HG03196 (cell line): ENCODE results near the gene HIVEP3.

Experiments used
- ATAC-seq: cut with Tn5 transposase; IDR thresholded peaks from one replicate; pipeline ENCODE4 v1.9.1; 2021; ENCODE audit not compliant: unreplicated experiment

The HIVEP3 gene

GRCh38 chr1:41894808-41895483, 23.8 kb downstream of the HIVEP3 start:
- no peak for ATAC-seq

DNA sequence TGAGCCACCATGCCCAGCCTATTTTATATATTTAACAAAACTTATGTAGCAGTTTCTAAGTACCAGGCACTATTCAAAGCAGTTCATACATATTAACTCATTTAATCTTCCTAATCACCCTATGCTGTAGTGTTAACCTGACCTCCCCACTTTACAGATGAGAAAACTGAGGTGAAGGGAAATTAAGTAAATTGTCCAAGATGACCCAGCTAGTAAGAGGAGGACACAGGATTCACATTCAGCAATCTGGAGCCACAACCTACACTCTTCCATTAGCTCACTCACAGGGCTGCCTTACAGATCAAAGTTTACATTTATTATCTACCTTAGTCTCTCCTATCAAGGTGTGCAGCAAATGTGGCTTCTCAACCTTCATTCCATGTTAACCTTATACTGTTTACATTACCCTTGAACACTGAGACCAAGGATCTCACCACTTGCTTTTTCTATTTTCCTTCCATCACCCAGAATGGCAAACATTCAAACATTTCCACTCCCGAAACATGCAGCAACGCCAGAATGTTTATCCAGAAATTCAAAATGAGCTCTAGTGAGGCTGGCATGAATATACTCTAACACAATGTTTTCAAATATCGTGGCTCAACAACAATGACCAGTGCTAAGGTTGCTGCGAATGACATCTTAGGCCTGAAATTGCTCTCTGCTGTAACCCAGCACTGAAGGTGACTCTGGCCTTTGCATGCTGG, 24.5 kb downstream of the HIVEP3 start:
- ATAC-seq: no peak

- ATAC-seq: no peak
Observed at GRCh38 chr1:41892301-41892781, 26.4 kb downstream of the HIVEP3 start.

DNA sequence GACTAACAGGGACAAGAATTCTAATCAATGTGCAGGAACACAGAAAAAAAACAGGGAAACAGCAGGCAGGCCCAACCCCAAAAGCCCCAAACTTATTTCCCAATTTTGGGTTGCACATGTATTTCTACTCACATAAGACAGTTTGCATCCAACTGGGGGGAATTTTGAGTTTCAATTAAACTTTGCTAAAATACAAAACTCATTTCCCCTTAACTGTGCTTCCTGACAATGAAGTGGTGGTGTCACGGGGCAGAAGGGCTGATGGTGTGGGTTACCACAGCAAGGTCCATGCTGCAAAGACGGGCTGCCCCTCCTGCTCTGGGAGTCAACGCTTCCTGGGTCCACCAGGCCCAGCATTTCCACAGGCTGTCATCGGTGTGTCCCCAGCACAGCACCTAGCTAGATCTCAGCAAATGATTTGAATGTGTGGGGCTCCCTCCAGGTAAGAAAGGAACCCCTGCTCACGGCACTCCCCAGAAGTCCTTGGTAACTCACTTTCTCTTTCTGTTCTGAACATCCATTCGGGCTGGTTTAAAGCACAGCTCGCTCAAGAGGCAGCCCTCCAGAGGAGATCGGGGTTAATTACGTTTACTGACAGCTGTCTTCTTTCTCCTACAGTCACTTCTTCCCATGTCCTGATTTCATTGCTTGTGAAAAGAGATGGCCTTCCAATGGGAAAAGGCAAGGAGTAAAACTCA, 27.4 kb downstream of the HIVEP3 start:
- peak; percentile 83 for ATAC-seq

DNA sequence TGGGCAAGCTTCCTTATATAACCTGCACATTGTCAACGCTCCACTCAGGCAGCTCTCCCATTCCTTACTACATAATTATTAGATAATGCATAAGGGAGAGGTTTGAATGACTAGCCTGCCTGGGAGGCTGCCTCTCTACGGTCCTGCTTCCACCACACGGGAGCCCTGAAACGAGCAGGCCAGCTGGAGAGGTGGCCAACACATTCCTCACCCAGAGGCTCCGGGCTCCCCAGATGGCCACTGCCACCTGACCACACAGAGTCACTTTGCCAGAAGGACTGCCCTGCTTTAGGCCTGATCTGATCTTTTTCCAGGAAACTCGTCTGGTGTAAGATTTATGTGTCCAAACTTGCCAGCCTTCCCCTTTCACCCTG, 27.9 kb downstream of the HIVEP3 start:
- no peak for ATAC-seq

- no peak for ATAC-seq
Observed at GRCh38 chr1:41889506-41890414, 29.0 kb downstream of the HIVEP3 start.

DNA sequence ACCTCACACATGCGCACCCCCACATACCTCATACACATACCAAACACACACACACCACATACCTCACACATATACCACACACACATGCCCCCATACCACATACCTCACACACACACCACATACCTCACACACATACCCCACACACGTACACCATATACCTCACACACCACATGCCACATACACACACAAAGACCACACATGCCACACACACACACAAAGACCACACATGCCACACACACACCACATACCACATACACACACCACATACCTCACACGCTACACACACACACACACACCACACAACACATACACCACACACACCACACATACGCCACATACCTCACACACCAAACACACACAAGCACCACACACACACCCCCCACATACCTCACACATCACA, 30.0 kb downstream of the HIVEP3 start:
- no peak for ATAC-seq

- no peak for ATAC-seq
Observed at GRCh38 chr1:41887365-41887764, 31.4 kb downstream of the HIVEP3 start.

- no peak for ATAC-seq
Observed at GRCh38 chr1:41884256-41885230, 34.2 kb downstream of the HIVEP3 start.

DNA sequence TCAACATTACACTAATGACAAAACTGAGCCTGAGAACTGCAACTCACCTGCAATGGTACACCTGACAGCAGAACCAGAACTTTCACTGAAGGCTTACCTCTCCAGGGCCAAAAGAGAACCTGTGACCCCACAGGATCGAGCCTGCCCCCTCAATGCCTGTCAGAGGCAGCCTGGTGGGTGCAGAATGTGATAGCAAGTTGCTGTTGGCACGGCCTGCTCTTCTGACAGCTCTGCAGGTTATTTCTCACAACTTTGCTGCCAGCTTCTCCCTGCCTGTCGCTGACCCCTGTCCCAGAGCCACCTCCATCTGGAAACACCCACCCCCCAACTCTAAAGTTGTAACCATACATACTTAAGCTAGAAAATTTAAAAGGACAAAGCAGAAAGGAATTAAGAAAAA, 35.2 kb downstream of the HIVEP3 start:
- no peak for ATAC-seq

DNA sequence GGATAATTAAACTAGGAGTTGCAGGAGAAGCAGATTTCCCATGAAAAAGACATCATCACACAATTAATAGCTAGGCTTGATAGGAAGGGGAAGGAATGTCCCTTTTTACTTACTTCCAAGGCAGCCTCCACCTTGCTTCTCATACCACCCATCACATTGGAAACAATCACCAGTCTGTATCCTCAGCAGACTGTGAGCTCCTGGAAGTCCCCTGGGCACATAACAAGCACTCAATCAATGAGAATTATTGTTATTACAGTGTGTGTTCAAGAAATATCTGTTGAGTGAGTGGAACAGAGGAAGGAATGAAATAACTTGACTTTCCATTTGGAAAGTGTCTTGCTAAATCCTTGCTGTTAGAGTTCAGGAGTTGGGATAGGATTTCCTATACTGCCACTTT, 36.2 kb downstream of the HIVEP3 start:
- no peak for ATAC-seq

DNA sequence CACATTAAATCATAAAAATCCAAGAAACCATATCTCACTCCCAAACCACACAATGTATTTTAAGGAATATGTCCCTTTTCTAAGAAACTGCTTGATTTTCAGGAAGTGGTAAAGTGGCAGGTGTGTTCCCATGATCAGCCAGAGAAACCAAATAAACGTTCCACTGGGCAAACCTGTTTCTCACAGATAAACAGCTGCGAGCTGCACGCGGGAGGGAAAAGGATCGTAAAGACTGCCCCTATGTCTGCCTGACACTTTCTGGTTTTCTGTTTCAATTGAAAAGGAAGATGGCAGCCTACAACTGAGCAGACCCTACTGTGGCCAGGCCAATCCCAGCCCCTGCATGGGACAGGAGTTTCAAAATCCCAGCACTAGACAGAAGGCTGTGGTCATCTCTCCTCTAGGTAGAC, 36.6 kb downstream of the HIVEP3 start:
- no peak for ATAC-seq

DNA sequence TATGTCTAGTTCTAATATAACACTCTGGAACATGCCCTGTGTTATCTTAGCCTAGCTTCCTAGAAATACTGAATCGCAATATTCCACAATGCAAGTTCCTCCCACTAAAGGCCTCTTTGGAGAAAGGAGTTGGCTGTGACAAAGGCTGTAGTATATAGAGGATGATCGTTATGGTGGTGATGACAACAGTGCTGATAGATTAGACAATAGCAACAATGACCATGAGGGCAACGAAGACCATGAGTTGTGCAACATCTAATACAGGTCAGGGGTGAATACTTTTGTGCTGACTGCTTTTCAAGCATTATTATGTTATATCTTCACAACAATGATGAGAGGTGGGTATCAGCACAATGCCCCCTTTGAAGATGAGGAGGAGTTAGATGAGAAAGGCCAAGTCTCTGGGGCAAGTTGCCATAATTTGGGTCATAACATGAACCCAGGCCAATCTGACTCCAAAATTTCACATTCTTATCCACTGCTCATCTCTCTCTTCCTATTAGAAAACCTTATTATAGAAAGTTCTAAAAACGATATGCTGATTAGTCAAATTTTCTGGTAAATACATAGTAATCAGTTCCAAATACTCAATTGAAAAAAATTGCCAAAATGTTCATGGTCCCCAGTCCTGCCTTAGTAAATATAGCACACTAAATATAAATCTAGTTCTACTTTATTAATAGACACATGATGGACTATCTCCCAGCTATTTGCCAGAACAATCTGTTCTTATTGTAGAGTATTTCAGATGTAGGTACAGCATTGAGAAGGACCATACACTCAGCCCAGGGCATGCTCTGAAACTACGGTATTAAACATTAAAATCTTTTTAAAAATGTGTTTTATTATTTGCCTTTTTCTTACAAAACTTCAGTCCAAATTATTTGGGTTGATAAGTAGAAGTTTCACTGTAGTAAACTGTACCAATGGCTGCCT, 37.5 kb downstream of the HIVEP3 start:
- ATAC-seq: no peak

GRCh38 chr1:41880261-41880660, 38.5 kb downstream of the HIVEP3 start:
- ATAC-seq: no peak

DNA sequence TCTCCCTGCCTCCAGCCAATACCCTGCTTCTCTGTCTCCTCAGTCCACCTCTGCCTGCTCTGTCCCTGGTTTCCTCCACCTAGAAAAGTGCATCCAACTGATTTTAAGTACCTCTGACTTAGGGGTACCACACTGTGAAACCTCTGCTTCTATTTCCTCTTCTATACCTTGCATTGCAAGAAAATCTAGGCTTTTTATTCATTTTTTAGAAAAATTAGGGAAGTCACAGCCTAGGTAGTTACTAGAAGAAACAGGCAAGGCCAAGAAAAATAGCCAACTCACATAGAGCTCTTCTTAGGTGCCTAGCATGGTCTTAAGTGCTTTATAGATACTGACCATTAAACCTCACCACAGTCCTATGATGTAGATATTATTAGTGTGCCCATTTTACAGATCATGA, 39.1 kb downstream of the HIVEP3 start:
- ATAC-seq: no peak

GRCh38 chr1:41878911-41879310, 39.8 kb downstream of the HIVEP3 start:
- no peak for ATAC-seq

- ATAC-seq: no peak
Observed at GRCh38 chr1:41878495-41878894, 40.2 kb downstream of the HIVEP3 start.

DNA sequence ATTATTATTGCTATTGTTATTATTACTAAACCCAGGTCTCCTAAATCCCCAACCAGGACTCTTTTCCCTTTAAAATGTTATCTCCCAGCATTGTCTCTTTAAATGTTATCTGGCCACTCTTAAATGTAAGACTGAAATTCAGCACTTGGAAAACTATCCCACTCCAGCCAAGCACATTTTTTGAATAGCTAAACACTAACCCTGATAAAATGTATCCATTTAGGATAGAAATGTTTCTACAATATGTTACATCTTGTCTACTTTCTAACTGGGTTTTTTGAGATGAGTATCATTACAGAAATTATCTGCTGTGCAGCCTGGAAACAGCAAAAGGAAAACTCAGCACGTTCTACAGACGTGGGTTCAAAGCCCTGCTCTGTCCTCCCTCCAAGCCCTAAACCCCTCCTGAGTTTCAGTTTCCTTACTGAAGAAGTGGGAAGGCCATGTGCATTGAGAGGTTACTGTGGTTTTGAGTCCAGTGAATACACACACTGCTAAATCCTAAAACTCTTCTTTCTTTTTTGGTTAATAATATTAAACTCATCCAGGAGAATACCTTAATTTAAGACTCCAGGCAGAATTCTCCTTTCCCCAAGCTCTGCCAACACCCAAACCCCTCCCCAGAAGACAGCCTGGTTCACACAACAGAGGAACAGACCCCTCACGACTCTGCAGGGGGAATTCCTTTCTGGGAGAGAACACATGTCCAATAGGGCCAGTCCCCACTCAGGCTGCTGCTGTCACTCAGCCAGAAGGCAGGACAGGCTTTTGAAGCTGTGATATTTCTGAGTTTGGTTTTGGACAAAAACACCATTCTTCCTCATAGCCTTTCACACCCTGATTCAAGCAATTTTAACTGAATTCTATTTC, 41.9 kb downstream of the HIVEP3 start:
- ATAC-seq: no peak
